K562 (cell line): Measurements from ENCODE around the gene NAV2. TPM values are rescaled to one million over a fixed set of nuclear protein-coding genes. Genes with fewer than 3 reads are reported as not detected.

Source experiments
- ARID1B ChIP-seq: fragments of 450-650 bp; IDR thresholded peaks from 2 replicates; pipeline ENCODE4 v1.6.1; 2016; ENCODE audit warnings: antibody characterized with exemption, mild to moderate bottlenecking, inconsistent platforms
- CHD2 ChIP-seq: IDR thresholded peaks from 2 replicates; pipeline ENCODE4 v1.6.1; 2011; ENCODE audit warnings: low read depth, low read length
- CSDE1 ChIP-seq, 2 experiments: fragments of 450-650 bp; IDR thresholded peaks; 2 replicates each; pipeline ENCODE4 v1.6.1; 2016; ENCODE audit warnings: mild to moderate bottlenecking in 1 of 2
- EGR1 ChIP-seq: fragments of 450-650 bp; conservative IDR thresholded peaks from 2 replicates; pipeline ENCODE4 v1.6.1; 2017; ENCODE audit warnings: mild to moderate bottlenecking
- GABPB1 ChIP-seq: sonication (generic); formaldehyde crosslinking; IDR thresholded peaks from 2 replicates; pipeline ENCODE4 v1.8.0; 2022; ENCODE audit warnings: mild to moderate bottlenecking, missing genetic modification reagents
- MCM5 ChIP-seq: fragments of 450-650 bp; IDR thresholded peaks from 2 replicates; pipeline ENCODE4 v1.6.1; 2016; ENCODE audit warnings: low read depth
- MTA3 ChIP-seq: fragments of 450-650 bp; formaldehyde crosslinking; IDR thresholded peaks from 2 replicates; pipeline ENCODE4 v1.6.1; 2017; ENCODE audit warnings: mild to moderate bottlenecking, borderline replicate concordance
- NFE2 ChIP-seq: IDR thresholded peaks from 2 replicates; pipeline ENCODE4 v1.6.1; 2014; ENCODE audit warnings: antibody characterized with exemption, low read depth
- NFXL1 ChIP-seq: fragments of 450-650 bp; formaldehyde crosslinking; IDR thresholded peaks from 2 replicates; pipeline ENCODE4 v1.4.0; 2021; ENCODE audit warnings: mild to moderate bottlenecking
- NR2C2 ChIP-seq, 2 experiments: fragments of 200-800 bp in 1 of 2; sonication (Bioruptor generic) in 1 of 2; sonication (generic) in 1 of 2; formaldehyde crosslinking in 1 of 2; IDR thresholded peaks; 2 replicates each; pipeline versions ENCODE4 v1.6.1 to v1.8.0; 2016 to 2022; ENCODE audit warnings: mild to moderate bottlenecking in 1 of 2, missing compliant biosample characterization in 1 of 2, missing genetic modification characterization in 1 of 2, missing genetic modification reagents in 1 of 2
- TCF3 ChIP-seq: sonication (generic); formaldehyde crosslinking; IDR thresholded peaks from 2 replicates; pipeline ENCODE4 v1.4.0; 2020; ENCODE audit warnings: mild to moderate bottlenecking, missing genetic modification reagents
- ZNF239 ChIP-seq: fragments of 250-450 bp; sonication (Bioruptor Pico); IDR thresholded peaks from 2 replicates; pipeline ENCODE4 v1.4.0; 2020; ENCODE audit warnings: mild to moderate bottlenecking
- ZNF696 ChIP-seq: fragments of 250-450 bp; sonication (Bioruptor Pico); conservative IDR thresholded peaks from 2 replicates; pipeline ENCODE4 v1.4.0; 2020; ENCODE audit warnings: mild to moderate bottlenecking, moderate library complexity
- ZNF778 ChIP-seq: fragments of 450-650 bp; formaldehyde crosslinking; IDR thresholded peaks from 2 replicates; pipeline ENCODE4 v1.4.0; 2020; ENCODE audit warnings: mild to moderate bottlenecking, moderate library complexity
- ZSCAN29 ChIP-seq: fragments of 450-650 bp; IDR thresholded peaks from 2 replicates; pipeline ENCODE4 v1.6.1; 2017
- polyA plus RNA-seq, 8 experiments: library from polyadenylated mRNA; depleted of rRNA in 4 of 8; stranded (reverse) in 5 of 8; unstranded in 3 of 8; fragments of >200 nt; fragmentation: Nextera tagmentation in 2 of 8; fragmentation: Illumina TruSeq in 1 of 8; extraction: Ambion mirVana in 2 of 8; extraction: Trizol in 1 of 8; gene quantifications; 2 replicates each; pipeline versions ENCODE4 v1.2.1 to v1.2.3, GENCODE V29; 2011 to 2014; ENCODE audit warnings: inconsistent platforms in 1 of 8, missing spikeins in 1 of 8
- total RNA-seq, 7 experiments: library from RNA; depleted of rRNA in 6 of 7; stranded (reverse); fragments of >200 nt in 6 of 7; fragmentation: Illumina TruSeq in 2 of 7; extraction: Trizol in 2 of 7; gene quantifications; 2 replicates each; pipeline versions ENCODE4 v1.2.1 to v1.2.3, GENCODE V29; 2011 to 2021; ENCODE audit warnings: low replicate concordance in 1 of 7
- TF ChIP-seq, protein P1 (sequence below): fragments of 250-450 bp; sonication (Bioruptor Pico); IDR thresholded peaks from 2 replicates; pipeline ENCODE4 v1.6.1; 2021; ENCODE audit warnings: mild to moderate bottlenecking
- TF ChIP-seq, protein P2 (sequence below): fragments of 450-650 bp; IDR thresholded peaks from one replicate; pipeline ENCODE4 v1.6.1; 2018; ENCODE audit warnings: mild to moderate bottlenecking, moderate library complexity; ENCODE audit not compliant: partially characterized antibody
- TF ChIP-seq, protein P3 (sequence below): fragments of 450-650 bp; IDR thresholded peaks from 2 replicates; pipeline ENCODE4 v1.6.1; 2018; ENCODE audit not compliant: partially characterized antibody
- TF ChIP-seq, protein P4 (sequence below), 3 experiments: fragments of 200-800 bp in 1 of 3; fragments of 250-450 bp in 1 of 3; fragments of 450-650 bp in 1 of 3; sonication (Bioruptor Pico) in 1 of 3; sonication (Bioruptor generic) in 1 of 3; formaldehyde crosslinking in 1 of 3; IDR thresholded peaks; 2 replicates each; pipeline versions ENCODE4 v1.6.1 to v1.8.0; 2016 to 2022; ENCODE audit warnings: mild to moderate bottlenecking in 2 of 3, missing genetic modification characterization in 2 of 3, missing compliant biosample characterization in 1 of 3, moderate library complexity in 1 of 3
- TF ChIP-seq, protein P5 (sequence below): fragments of 450-650 bp; IDR thresholded peaks from 2 replicates; pipeline ENCODE4 v1.6.1; 2016; ENCODE audit warnings: antibody characterized with exemption

The NAV2 gene
- total and polyA plus RNA-seq, 9 of the 15 experiments (the other 6 are each of a cell fraction or from before 2014, with no cell fraction given) = 0.03 to 0.35 (median 0.05) TPM

DNA sequence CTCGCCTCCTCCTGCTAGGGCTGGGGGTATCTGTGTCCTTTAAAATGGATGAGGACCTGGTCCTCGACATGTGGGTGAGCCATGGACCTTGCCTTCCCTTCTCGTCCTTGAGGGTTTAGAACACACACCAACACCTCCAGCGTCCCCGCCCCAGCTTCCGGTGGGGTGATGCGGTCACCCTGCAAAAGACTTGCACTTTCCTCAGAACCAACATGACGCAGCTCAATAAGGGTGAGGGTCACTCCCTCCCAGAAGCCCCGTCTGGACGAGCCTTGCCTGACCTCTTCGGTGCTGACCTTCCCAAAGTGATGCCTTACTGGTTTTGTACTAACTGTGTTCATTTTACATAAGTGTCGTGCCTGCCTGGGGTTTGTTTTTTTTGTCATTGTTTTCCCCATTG is 406.7 kb downstream of the NAV2 start (continued):
- TF ChIP-seq, protein P1, sequence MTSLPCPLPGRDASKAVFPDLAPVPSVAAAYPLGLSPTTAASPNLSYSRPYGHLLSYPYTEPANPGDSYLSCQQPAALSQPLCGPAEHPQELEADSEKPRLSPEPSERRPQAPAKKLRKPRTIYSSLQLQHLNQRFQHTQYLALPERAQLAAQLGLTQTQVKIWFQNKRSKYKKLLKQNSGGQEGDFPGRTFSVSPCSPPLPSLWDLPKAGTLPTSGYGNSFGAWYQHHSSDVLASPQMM = no peak
- TF ChIP-seq TCF3 (CRISPR knock-in tag) = no peak
- TF ChIP-seq NR2C2 (CRISPR knock-in tag; IDR thresholded peaks at IDR 0.05) = no peak
- TF ChIP-seq NR2C2 (tag; IDR thresholded peaks at IDR 0.05) = peak; percentile 39; the same call in 1 of the 2 replicates
- no peak for TF ChIP-seq MCM5
- peak; percentile 63; the same call in 1 of the 2 replicates for TF ChIP-seq NFE2
- TF ChIP-seq GABPB1 = no peak
- TF ChIP-seq ZNF239 (CRISPR knock-in tag) = no peak
- no peak for TF ChIP-seq CHD2
- TF ChIP-seq EGR1 = no peak
- TF ChIP-seq, protein P2, sequence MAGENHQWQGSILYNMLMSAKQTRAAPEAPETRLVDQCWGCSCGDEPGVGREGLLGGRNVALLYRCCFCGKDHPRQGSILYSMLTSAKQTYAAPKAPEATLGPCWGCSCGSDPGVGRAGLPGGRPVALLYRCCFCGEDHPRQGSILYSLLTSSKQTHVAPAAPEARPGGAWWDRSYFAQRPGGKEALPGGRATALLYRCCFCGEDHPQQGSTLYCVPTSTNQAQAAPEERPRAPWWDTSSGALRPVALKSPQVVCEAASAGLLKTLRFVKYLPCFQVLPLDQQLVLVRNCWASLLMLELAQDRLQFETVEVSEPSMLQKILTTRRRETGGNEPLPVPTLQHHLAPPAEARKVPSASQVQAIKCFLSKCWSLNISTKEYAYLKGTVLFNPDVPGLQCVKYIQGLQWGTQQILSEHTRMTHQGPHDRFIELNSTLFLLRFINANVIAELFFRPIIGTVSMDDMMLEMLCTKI = no peak
- TF ChIP-seq ARID1B = no peak
- TF ChIP-seq ZSCAN29 = no peak
- no peak for TF ChIP-seq ZNF778 (CRISPR knock-in tag)
- TF ChIP-seq, protein P3, sequence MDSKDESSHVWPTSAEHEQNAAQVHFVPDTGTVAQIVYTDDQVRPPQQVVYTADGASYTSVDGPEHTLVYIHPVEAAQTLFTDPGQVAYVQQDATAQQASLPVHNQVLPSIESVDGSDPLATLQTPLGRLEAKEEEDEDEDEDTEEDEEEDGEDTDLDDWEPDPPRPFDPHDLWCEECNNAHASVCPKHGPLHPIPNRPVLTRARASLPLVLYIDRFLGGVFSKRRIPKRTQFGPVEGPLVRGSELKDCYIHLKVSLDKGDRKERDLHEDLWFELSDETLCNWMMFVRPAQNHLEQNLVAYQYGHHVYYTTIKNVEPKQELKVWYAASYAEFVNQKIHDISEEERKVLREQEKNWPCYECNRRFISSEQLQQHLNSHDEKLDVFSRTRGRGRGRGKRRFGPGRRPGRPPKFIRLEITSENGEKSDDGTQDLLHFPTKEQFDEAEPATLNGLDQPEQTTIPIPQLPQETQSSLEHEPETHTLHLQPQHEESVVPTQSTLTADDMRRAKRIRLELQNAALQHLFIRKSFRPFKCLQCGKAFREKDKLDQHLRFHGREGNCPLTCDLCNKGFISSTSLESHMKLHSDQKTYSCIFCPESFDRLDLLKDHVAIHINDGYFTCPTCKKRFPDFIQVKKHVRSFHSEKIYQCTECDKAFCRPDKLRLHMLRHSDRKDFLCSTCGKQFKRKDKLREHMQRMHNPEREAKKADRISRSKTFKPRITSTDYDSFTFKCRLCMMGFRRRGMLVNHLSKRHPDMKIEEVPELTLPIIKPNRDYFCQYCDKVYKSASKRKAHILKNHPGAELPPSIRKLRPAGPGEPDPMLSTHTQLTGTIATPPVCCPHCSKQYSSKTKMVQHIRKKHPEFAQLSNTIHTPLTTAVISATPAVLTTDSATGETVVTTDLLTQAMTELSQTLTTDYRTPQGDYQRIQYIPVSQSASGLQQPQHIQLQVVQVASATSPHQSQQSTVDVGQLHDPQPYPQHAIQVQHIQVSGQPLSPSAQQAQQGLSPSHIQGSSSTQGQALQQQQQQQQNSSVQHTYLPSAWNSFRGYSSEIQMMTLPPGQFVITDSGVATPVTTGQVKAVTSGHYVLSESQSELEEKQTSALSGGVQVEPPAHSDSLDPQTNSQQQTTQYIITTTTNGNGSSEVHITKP = peak; percentile 22
- TF ChIP-seq ZNF696 (CRISPR knock-in tag) = no peak
- TF ChIP-seq, protein P4, sequence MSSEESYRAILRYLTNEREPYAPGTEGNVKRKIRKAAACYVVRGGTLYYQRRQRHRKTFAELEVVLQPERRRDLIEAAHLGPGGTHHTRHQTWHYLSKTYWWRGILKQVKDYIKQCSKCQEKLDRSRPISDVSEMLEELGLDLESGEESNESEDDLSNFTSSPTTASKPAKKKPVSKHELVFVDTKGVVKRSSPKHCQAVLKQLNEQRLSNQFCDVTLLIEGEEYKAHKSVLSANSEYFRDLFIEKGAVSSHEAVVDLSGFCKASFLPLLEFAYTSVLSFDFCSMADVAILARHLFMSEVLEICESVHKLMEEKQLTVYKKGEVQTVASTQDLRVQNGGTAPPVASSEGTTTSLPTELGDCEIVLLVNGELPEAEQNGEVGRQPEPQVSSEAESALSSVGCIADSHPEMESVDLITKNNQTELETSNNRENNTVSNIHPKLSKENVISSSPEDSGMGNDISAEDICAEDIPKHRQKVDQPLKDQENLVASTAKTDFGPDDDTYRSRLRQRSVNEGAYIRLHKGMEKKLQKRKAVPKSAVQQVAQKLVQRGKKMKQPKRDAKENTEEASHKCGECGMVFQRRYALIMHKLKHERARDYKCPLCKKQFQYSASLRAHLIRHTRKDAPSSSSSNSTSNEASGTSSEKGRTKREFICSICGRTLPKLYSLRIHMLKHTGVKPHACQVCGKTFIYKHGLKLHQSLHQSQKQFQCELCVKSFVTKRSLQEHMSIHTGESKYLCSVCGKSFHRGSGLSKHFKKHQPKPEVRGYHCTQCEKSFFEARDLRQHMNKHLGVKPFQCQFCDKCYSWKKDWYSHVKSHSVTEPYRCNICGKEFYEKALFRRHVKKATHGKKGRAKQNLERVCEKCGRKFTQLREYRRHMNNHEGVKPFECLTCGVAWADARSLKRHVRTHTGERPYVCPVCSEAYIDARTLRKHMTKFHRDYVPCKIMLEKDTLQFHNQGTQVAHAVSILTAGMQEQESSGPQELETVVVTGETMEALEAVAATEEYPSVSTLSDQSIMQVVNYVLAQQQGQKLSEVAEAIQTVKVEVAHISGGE (CRISPR knock-in tag; IDR thresholded peaks at IDR 0.05) = no peak
- no peak for TF ChIP-seq MTA3
- TF ChIP-seq CSDE1 (IDR thresholded peaks at IDR 0.05) = no peak
- TF ChIP-seq, protein P5, sequence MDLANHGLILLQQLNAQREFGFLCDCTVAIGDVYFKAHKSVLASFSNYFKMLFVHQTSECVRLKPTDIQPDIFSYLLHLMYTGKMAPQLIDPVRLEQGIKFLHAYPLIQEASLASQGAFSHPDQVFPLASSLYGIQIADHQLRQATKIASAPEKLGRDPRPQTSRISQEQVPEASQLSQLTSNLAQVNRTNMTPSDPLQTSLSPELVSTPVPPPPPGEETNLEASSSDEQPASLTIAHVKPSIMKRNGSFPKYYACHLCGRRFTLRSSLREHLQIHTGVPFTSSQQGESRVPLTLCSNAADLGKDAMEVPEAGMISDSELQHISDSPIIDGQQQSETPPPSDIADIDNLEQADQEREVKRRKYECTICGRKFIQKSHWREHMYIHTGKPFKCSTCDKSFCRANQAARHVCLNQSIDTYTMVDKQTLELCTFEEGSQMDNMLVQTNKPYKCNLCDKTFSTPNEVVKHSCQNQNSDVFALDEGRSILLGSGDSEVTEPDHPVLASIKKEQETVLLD = no peak
- no peak for TF ChIP-seq NFXL1 (CRISPR knock-in tag)
